ENCODE measurements around the gene SPEM2. TPM values are rescaled to one million over a fixed set of nuclear protein-coding genes. Genes with fewer than 3 reads are reported as not detected.

The SPEM2 gene
- total and polyA plus RNA-seq, 2 of the 8 experiments (the other 6 are each of a cell fraction or from before 2014, with no cell fraction given), result 0.03 TPM; not detected in 1

- peak overlapping the region; percentile 44 for H3K4ac ChIP-seq (replicated peaks; ENCODE audit: insufficient read length, low read depth, low read length)
- peak overlapping the region; percentile 97; the same call in 1 of the 2 replicates for H3K18ac ChIP-seq (ENCODE audit: extremely low read depth, low read length)
- H3K79me2 ChIP-seq (ENCODE audit: control insufficient read depth in 1 of 2, insufficient read depth in 2 of 2, low read length in 2 of 2), result no peaks in the 10 kb centered on the region
- CTCF ChIA-PET (ENCODE audit: partially characterized antibody), result interaction anchor here (0.6 to 5.1 kb wide), 31 partner anchors 9 to 312 kb away, joined by 3 to 56 read pairs (median 5); partner anchors contain the start of genes KCTD11, SPEM2, TMEM256 and TMEM95
- H3K4me1 ChIP-seq (replicated peaks in 1 of 4; ENCODE audit: control insufficient read depth in 3 of 4, insufficient read depth in 4 of 4, low read length in 3 of 4), result peaks cover 0 to 29% (median 15%) of the 10 kb centered on the region in 4 experiments; a peak in 6 of 7 replicates
- POLR2A ChIA-PET (ENCODE audit: partially characterized antibody), result interaction anchor here (0.9 to 15.5 kb wide), 25 partner anchors 8 to 250 kb away, joined by 3 to 339 read pairs (median 4); partner anchors contain the start of genes ACAP1, CHRNB1, CLDN7 and KCTD11
- peak overlapping the region; percentile 50 to 83 (median 67) for H3K4me3 ChIP-seq (ENCODE audit: extremely low read depth in 1 of 4, insufficient read depth in 2 of 4, low read depth in 3 of 4, low read length in 4 of 4)
- H3K56ac ChIP-seq (replicated peaks; ENCODE audit: insufficient read length, low read depth, low read length), result no peak overlapping the region
- 4% methylated on average over 25 of the region's 31 CpGs; no CpG with 5 or more reads in 1 of the 2 experiments for WGBS, 2 experiments (ENCODE audit: extremely low coverage in 1 of 2, insufficient coverage in 1 of 2, insufficient read length in 1 of 2, insufficient replicate concordance in 2 of 2, low coverage in 1 of 2, low lambda C conversion rate in 2 of 2, missing lambda C conversion rate in 1 of 2)
- H2BK12ac ChIP-seq (ENCODE audit: low read depth, low read length), result peak overlapping the region; percentile 99
- TF ChIP-seq ASH2L (IDR thresholded peaks at IDR 0.05; ENCODE audit: low read length) (no peak), CTCF (IDR thresholded peaks at IDR 0.05; ENCODE audit: control extremely low read depth in 1 of 3, insufficient read depth in 1 of 3, low read depth in 1 of 3, low read length in 3 of 3) (no peak), POLR2A (IDR thresholded peaks at IDR 0.05; ENCODE audit: control extremely low read depth in 1 of 2, low read depth in 2 of 2, low read length in 2 of 2) (no peak)
- H3K27ac ChIP-seq (ENCODE audit: low read depth, low read length), result no peak overlapping the region
- H3K36me3 ChIP-seq (ENCODE audit: control insufficient read depth in 2 of 4, insufficient read depth in 4 of 4, low read length in 3 of 4), result no peaks in the 10 kb centered on the region
- peak overlapping the region; percentile 18; the same call in 1 of the 2 replicates for H4K8ac ChIP-seq (ENCODE audit: extremely low read depth, insufficient read depth, low read length)
- H2BK20ac ChIP-seq (ENCODE audit: low read length), result no peak overlapping the region; the same call in 1 of the 2 replicates
- H3K14ac ChIP-seq (ENCODE audit: insufficient read length), result no peak overlapping the region
- peaks cover 2 to 19% (median 12%) of the 10 kb centered on the region in 4 experiments; a peak in 6 of 7 replicates for H3K27me3 ChIP-seq (replicated peaks in 1 of 4; ENCODE audit: control insufficient read depth in 3 of 4, extremely low read depth in 1 of 4, insufficient read depth in 3 of 4, low read length in 3 of 4)
- H4K91ac ChIP-seq (replicated peaks; ENCODE audit: insufficient read length, low read length), result peak overlapping the region; percentile 29
- H2AK5ac ChIP-seq (ENCODE audit: low read depth, low read length), result peak overlapping the region; percentile 48; the same call in 1 of the 2 replicates
- no peaks in the 10 kb centered on the region for H3K9me3 ChIP-seq (ENCODE audit: insufficient read depth in 2 of 2, low read depth in 1 of 2, low read length in 1 of 2)
- FAIRE-seq (no peak), DNase-seq (ENCODE audit: low read depth in 1 of 2, low spot score in 2 of 2) (no peak)
- no peak overlapping the region for H3K23ac ChIP-seq (ENCODE audit: insufficient read length)
- no peak overlapping the region for H2BK15ac ChIP-seq (ENCODE audit: low read length)
- peak overlapping the region; percentile 80; the same call in 1 of the 2 replicates for H2BK5ac ChIP-seq (ENCODE audit: low read depth, low read length)
- peaks cover 31% of the 10 kb centered on the region for H3K23me2 ChIP-seq (ENCODE audit: low read depth, low read length)
- H2BK120ac ChIP-seq (replicated peaks; ENCODE audit: low read depth, low read length), result no peak overlapping the region
- peak overlapping the region in 1 of 4 experiments; percentile 3; a peak in 2 of 7 replicates for H3K9ac ChIP-seq (replicated peaks in 1 of 4; ENCODE audit: extremely low read depth in 1 of 4, low read depth in 3 of 4, low read length in 3 of 4)
- no peak overlapping the region for H2AFZ ChIP-seq (ENCODE audit: low read length)
- peak overlapping the region; percentile 91 for H3K4me2 ChIP-seq (ENCODE audit: insufficient read depth in 1 of 2, low read depth in 2 of 2, low read length in 2 of 2)
- H4K5ac ChIP-seq (ENCODE audit: insufficient read length, low read depth, low read length), result no peak overlapping the region
- no peaks in the 10 kb centered on the region for H3K79me1 ChIP-seq (ENCODE audit: low read depth, low read length)
- H4K20me1 ChIP-seq (replicated peaks in 1 of 2; ENCODE audit: control insufficient read depth in 1 of 2, insufficient read depth in 2 of 2, low read length in 2 of 2), result no peaks in the 10 kb centered on the region
Observed at GRCh38 chr17:7437369-7437863, 12.0 kb downstream of the SPEM2 start.

Measured in H1 (cell line).